VCaP (cell line): ENCODE data around the gene MX2.
A peak's percentile ranks its signal among the peaks of the same experiment; 100 is the strongest.
"Not testable (repeated sequence)": the region's sequence is repeated elsewhere in the genome, so short reads cannot be mapped to it uniquely, and the experiment has no call there.

Source experiments
- H3K27ac ChIP-seq: fragments of 450-650 bp; 2 replicates; pipeline ENCODE4 v1.5.1; 2017
- CTCF ChIP-seq: fragments of 450-650 bp; conservative IDR thresholded peaks from 2 replicates; pipeline ENCODE4 v1.5.1; 2017; ENCODE audit warnings: mild to moderate bottlenecking, moderate library complexity

The MX2 gene

GRCh38 chr21:41357546-41357945, 4.3 kb upstream of the MX2 start:
- TF ChIP-seq CTCF, result no peak
- H3K27ac ChIP-seq, result no peak overlapping the region

DNA sequence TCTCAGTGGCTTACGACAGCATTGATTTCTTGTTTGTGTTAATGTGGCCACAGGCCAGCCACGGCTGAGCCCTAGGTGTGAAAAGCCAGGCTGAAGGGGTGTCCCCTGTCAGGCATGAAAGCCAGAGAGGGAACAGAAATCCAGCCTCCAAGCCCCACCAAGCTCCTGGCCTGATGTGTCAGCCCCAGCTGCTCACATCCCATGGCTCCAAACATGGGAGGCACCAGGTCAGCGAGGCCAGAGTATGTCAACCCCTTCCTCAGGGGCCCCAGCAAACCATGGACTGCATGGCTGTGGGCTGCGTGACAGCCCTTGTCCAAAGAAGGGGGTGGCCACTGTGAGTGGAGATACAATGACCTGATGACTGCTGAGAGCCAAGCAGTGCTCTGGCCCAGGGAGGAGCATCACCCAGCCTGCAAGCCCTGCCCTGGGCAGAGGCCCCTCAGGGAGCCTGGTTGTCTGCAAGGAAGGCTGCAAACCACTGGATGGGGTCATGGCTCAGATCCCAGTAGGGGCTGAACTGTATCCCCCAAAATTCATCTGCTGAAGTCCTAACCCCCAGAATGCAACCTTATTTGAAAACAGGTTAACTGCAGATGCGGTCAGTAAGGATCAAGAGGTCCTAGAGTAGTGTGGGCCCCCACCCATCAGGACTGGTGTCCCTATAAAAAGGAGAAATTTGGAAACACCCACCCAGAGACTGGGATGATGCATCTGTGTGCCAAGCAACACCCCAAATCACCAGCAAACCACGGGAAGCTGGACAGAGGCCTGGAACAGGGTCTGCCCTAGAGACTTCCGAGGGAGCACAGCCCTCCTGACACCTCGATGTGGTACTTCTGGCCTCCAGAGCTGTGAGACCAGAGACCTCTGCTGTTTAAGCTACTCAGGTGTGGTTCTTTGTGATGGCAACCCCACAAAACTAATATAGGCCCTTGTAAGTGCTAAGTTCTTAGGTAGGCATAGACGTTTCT, 3.3 kb upstream of the MX2 start:
- TF ChIP-seq CTCF, result no peak
- no peak overlapping the region for H3K27ac ChIP-seq

- no peak for TF ChIP-seq CTCF
- no peak overlapping the region for H3K27ac ChIP-seq
Measured at GRCh38 chr21:41359286-41359685, 2.5 kb upstream of the MX2 start.

DNA sequence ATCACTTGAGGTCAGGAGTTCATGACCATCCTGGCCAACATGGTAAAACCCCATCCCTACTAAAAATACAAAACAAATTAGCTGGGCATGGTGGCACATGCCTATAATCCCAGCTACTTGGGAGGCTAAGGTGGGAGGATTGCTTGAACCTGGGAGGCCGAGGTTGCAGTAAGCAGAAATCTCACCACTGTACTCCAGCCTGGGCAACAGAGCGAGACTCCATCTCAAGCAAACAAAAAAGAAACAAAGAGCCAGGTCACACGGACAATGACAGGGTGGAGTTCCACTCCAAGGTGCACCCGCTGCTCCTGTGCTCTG, 2.1 kb upstream of the MX2 start:
- H3K27ac ChIP-seq, result not testable (repeated sequence)

DNA sequence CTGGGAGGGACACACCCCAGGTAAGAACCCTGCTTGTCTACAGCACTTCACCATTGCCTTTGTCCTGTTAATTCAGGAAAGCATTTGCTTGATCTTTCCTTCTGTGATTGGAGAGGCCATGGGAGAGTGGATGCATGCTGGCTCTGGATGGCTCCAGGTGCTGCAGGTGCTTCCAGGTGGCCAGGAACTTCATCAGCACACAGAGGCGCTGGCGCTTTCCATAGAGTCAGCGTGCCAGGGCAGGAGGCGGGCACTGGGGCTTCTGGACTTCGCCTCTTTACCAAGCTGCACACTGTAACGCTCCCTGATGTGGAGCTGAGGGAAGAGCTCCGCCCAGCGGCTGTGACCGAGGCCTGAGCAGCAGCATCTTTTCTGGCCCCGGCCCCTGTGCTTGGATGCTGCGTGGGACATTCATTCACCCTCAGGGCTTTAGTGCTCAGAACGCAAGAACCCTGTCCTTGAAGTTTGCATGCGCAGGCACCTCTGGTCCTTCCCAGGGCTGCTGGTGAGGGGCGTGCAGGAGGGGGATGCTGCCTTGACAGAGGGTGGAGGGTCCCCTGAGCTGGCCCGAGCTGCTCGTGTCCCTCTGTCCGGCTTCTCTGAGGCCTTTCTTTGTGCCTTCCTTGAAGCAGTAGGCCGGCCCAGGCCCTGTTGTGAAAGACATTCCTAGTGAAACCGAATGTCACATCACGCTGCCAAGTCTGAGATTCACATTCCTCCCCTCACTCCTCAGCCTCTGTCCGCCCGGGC, 1.6 kb upstream of the MX2 start:
- no peak overlapping the region for H3K27ac ChIP-seq
- TF ChIP-seq CTCF, result peak; percentile 87

GRCh38 chr21:41361053-41361785, 608 bp upstream of the MX2 start:
- TF ChIP-seq CTCF, result no peak
- H3K27ac ChIP-seq, result no peak overlapping the region

DNA sequence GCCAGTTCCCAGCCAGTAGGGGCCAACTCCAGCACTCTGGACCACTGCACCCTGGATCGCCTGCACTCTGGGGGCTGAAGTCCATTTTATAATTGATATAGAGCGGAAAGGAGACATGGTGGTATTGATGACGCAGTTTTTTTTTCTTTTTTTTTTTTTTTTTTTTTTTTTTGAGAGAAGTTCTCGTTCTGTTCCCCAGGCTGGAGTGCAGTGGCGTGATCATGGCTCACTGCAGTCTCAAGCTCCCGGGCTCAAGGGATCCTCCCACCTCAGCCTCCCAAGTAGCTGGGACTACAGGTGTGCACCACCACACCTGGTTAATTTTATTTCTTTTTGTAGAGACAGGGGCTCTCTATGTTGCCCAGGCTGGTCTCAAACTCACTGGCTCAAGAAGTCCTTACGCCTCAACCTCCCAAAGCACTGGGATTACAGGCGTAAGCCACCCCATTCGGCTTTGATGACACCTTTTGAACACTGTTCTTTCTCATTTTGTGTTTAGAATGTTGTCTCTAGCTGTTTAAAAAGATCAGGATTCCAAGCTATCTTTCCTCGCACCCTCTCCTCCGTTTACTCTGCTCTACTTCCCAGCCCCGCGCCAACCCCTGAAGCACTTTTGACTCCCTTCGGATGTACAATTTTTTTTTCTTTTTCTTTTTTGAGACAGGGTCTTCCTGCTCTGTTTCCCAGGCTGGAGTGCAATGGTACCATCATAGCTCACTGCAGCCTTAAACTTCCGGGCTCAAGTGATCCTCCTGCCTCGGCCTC, 960 bp downstream of the MX2 start:
- H3K27ac ChIP-seq, result no peak overlapping the region
- no peak for TF ChIP-seq CTCF
